DOHH2 (cell line): ENCODE data around the gene PLB1.

Experiments
- CTCF ChIP-seq: fragments of 200-600 bp; sonication (generic); IDR thresholded peaks from one replicate; pipeline ENCODE4 v1.5.1; 2014; ENCODE audit warnings: antibody characterized with exemption, mild to moderate bottlenecking, low read depth, low read length; ENCODE audit not compliant: poor library complexity, severe bottlenecking
- EZH2phosphoT487 ChIP-seq: fragments of 200-600 bp; sonication (generic); IDR thresholded peaks from 2 replicates; pipeline ENCODE4 v1.6.1; 2017; ENCODE audit warnings: borderline replicate concordance, mild to moderate bottlenecking, antibody characterized with exemption, low read length, moderate library complexity, mixed read lengths

GRCh38 chr2:28538652-28539051 lies 42.8 kb downstream of the PLB1 start:
- no peak for TF ChIP-seq CTCF
- TF ChIP-seq EZH2phosphoT487, result no peak
